HepG2 (cell line): ENCODE results near the gene MRPS2. TPM values are rescaled to one million over a fixed set of nuclear protein-coding genes. Genes with fewer than 3 reads are reported as not detected.
A peak's percentile ranks its signal among the peaks of the same experiment; 100 is the strongest.

ENCODE experiments used
- FOXK1 ChIP-seq: sonication (generic); formaldehyde crosslinking; IDR thresholded peaks from 2 replicates; pipeline ENCODE4 v1.4.0; 2020; ENCODE audit warnings: low read depth, missing genetic modification reagents, borderline replicate concordance
- ISX ChIP-seq: sonication (generic); formaldehyde crosslinking; conservative IDR thresholded peaks from 2 replicates; pipeline ENCODE4 v1.5.0; 2020; ENCODE audit warnings: missing genetic modification reagents
- KLF6 ChIP-seq: IDR thresholded peaks from 2 replicates; pipeline ENCODE4 v1.8.0; 2016; ENCODE audit warnings: missing biosample characterization, missing genetic modification reagents
- STAG1 ChIP-seq: sonication (generic); formaldehyde crosslinking; IDR thresholded peaks from 2 replicates; pipeline ENCODE4 v1.4.0; 2020; ENCODE audit warnings: missing genetic modification reagents
- TBL1XR1 ChIP-seq: fragments of 150-350 bp; IDR thresholded peaks from 2 replicates; pipeline ENCODE4 v1.6.1; 2014; ENCODE audit warnings: borderline replicate concordance, low read length; ENCODE audit not compliant: partially characterized antibody
- ZMYM4 ChIP-seq: sonication (generic); formaldehyde crosslinking; IDR thresholded peaks from 2 replicates; pipeline ENCODE4 v1.8.1; 2023; ENCODE audit warnings: mild to moderate bottlenecking, missing genetic modification reagents
- ZNF180 ChIP-seq: sonication (generic); formaldehyde crosslinking; IDR thresholded peaks from 2 replicates; pipeline ENCODE4 v1.4.0; 2020; ENCODE audit warnings: low read depth, missing genetic modification reagents, borderline replicate concordance
- polyA plus RNA-seq, 8 experiments: library from polyadenylated mRNA; depleted of rRNA in 3 of 8; stranded (reverse) in 7 of 8; unstranded in 1 of 8; fragments of >200 nt; fragmentation: Illumina TruSeq in 4 of 8; extraction: Trizol in 4 of 8; gene quantifications; 2 replicates each; pipeline versions ENCODE4 v1.2.1 to v1.2.3, GENCODE V29; 2011 to 2016; ENCODE audit warnings: low read depth in 4 of 8, missing spikeins in 1 of 8, mixed read lengths in 1 of 8; ENCODE audit not compliant: insufficient read depth in 1 of 8
- total RNA-seq, 5 experiments: library from RNA; depleted of rRNA; stranded (reverse); fragments of >200 nt; fragmentation: Illumina TruSeq; extraction: Trizol; gene quantifications; 2 replicates each; pipeline ENCODE4 v1.2.3, GENCODE V29; 2016; ENCODE audit warnings: low read depth in 1 of 5
- TF ChIP-seq, protein P1 (sequence below): sonication (generic); formaldehyde crosslinking; IDR thresholded peaks from 2 replicates; pipeline ENCODE4 v1.4.0; 2020; ENCODE audit warnings: missing genetic modification reagents, mild to moderate bottlenecking, borderline replicate concordance
- TF ChIP-seq, protein P2 (sequence below): fragments of 450-650 bp; IDR thresholded peaks from 2 replicates; pipeline ENCODE4 v1.6.1; 2017; ENCODE audit warnings: mild to moderate bottlenecking
- TF ChIP-seq, protein P3 (sequence below): sonication (generic); formaldehyde crosslinking; IDR thresholded peaks from 2 replicates; pipeline ENCODE4 v1.4.0; 2020; ENCODE audit warnings: missing genetic modification reagents
- TF ChIP-seq, protein P4 (sequence below): sonication (generic); formaldehyde crosslinking; IDR thresholded peaks from 2 replicates; pipeline ENCODE4 v1.5.0; 2020; ENCODE audit warnings: mild to moderate bottlenecking, missing genetic modification reagents, borderline replicate concordance
- TF ChIP-seq, protein P5 (sequence below): sonication (generic); formaldehyde crosslinking; IDR thresholded peaks from 2 replicates; pipeline ENCODE4 v1.4.0; 2020; ENCODE audit warnings: missing genetic modification reagents, low read depth, mild to moderate bottlenecking, borderline replicate concordance
- TF ChIP-seq, protein P6 (sequence below): sonication (generic); formaldehyde crosslinking; IDR thresholded peaks from 2 replicates; pipeline ENCODE4 v1.4.0; 2020; ENCODE audit warnings: missing genetic modification reagents

Gene MRPS2
- total and polyA plus RNA-seq, 2 of the 13 experiments (the other 11 are each of a cell fraction or from before 2014, with no cell fraction given), result 44.4 to 86.7 TPM

DNA sequence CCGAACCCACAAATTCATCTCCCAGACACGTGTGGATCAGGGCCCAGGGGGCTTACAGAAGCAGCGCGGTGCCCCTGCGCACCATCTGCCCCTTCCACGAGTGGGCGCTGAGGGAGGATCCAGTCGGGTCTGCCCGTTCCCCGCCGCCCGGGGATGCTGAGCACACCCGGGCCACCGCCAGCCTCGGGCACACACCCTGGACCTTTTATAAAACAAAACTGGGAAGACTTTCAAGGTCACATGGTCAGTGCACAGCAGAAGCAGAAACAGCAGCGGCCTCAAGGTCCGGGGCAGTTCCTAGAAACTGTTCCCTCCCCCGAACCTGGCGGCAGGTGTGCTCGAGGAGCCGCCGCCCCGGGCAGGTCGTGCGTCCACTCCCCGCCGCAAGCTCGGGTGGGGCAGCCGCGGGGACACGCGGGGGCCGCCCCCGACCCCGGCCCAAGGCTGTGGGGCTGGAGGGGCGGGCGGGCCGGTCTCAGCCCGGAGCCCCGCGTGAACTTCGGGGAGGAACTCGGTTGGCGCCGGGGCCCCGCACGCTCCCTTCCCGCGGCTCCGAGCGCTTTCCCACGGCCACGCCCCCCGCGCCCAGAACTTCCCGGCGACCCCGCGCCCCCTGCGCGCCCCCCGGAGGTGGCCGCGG lies 21.5 kb upstream of the MRPS2 start (continued):
- TF ChIP-seq, protein P1, sequence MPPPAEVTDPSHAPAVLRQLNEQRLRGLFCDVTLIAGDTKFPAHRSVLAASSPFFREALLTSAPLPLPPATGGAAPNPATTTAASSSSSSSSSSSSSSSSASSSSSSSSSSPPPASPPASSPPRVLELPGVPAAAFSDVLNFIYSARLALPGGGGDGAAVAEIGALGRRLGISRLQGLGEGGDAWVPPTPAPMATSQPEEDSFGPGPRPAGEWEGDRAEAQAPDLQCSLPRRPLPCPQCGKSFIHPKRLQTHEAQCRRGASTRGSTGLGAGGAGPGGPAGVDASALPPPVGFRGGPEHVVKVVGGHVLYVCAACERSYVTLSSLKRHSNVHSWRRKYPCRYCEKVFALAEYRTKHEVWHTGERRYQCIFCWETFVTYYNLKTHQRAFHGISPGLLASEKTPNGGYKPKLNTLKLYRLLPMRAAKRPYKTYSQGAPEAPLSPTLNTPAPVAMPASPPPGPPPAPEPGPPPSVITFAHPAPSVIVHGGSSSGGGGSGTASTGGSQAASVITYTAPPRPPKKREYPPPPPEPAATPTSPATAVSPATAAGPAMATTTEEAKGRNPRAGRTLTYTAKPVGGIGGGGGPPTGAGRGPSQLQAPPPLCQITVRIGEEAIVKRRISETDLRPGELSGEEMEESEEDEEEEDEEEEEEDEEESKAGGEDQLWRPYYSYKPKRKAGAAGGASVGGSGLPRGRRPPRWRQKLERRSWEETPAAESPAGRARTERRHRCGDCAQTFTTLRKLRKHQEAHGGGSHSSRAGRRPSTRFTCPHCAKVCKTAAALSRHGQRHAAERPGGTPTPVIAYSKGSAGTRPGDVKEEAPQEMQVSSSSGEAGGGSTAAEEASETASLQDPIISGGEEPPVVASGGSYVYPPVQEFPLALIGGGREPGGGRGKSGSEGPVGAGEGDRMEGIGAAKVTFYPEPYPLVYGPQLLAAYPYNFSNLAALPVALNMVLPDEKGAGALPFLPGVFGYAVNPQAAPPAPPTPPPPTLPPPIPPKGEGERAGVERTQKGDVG (CRISPR knock-in tag), result no peak
- TF ChIP-seq, protein P2, sequence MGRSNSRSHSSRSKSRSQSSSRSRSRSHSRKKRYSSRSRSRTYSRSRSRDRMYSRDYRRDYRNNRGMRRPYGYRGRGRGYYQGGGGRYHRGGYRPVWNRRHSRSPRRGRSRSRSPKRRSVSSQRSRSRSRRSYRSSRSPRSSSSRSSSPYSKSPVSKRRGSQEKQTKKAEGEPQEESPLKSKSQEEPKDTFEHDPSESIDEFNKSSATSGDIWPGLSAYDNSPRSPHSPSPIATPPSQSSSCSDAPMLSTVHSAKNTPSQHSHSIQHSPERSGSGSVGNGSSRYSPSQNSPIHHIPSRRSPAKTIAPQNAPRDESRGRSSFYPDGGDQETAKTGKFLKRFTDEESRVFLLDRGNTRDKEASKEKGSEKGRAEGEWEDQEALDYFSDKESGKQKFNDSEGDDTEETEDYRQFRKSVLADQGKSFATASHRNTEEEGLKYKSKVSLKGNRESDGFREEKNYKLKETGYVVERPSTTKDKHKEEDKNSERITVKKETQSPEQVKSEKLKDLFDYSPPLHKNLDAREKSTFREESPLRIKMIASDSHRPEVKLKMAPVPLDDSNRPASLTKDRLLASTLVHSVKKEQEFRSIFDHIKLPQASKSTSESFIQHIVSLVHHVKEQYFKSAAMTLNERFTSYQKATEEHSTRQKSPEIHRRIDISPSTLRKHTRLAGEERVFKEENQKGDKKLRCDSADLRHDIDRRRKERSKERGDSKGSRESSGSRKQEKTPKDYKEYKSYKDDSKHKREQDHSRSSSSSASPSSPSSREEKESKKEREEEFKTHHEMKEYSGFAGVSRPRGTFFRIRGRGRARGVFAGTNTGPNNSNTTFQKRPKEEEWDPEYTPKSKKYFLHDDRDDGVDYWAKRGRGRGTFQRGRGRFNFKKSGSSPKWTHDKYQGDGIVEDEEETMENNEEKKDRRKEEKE, result no peak
- TF ChIP-seq FOXK1 (no peak), ISX (CRISPR knock-in tag) (no peak), ZNF180 (no peak), ZMYM4 (no peak), TBL1XR1 (no peak), STAG1 (CRISPR knock-in tag) (peak; percentile 16; the same call in 1 of the 2 replicates), KLF6 (no peak)
- TF ChIP-seq, protein P3, sequence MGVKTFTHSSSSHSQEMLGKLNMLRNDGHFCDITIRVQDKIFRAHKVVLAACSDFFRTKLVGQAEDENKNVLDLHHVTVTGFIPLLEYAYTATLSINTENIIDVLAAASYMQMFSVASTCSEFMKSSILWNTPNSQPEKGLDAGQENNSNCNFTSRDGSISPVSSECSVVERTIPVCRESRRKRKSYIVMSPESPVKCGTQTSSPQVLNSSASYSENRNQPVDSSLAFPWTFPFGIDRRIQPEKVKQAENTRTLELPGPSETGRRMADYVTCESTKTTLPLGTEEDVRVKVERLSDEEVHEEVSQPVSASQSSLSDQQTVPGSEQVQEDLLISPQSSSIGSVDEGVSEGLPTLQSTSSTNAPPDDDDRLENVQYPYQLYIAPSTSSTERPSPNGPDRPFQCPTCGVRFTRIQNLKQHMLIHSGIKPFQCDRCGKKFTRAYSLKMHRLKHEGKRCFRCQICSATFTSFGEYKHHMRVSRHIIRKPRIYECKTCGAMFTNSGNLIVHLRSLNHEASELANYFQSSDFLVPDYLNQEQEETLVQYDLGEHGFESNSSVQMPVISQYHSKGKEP (CRISPR knock-in tag), result no peak
- TF ChIP-seq, protein P4, sequence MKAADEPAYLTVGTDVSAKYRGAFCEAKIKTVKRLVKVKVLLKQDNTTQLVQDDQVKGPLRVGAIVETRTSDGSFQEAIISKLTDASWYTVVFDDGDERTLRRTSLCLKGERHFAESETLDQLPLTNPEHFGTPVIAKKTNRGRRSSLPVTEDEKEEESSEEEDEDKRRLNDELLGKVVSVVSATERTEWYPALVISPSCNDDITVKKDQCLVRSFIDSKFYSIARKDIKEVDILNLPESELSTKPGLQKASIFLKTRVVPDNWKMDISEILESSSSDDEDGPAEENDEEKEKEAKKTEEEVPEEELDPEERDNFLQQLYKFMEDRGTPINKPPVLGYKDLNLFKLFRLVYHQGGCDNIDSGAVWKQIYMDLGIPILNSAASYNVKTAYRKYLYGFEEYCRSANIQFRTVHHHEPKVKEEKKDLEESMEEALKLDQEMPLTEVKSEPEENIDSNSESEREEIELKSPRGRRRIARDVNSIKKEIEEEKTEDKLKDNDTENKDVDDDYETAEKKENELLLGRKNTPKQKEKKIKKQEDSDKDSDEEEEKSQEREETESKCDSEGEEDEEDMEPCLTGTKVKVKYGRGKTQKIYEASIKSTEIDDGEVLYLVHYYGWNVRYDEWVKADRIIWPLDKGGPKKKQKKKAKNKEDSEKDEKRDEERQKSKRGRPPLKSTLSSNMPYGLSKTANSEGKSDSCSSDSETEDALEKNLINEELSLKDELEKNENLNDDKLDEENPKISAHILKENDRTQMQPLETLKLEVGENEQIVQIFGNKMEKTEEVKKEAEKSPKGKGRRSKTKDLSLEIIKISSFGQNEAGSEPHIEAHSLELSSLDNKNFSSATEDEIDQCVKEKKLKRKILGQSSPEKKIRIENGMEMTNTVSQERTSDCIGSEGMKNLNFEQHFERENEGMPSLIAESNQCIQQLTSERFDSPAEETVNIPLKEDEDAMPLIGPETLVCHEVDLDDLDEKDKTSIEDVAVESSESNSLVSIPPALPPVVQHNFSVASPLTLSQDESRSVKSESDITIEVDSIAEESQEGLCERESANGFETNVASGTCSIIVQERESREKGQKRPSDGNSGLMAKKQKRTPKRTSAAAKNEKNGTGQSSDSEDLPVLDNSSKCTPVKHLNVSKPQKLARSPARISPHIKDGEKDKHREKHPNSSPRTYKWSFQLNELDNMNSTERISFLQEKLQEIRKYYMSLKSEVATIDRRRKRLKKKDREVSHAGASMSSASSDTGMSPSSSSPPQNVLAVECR (CRISPR knock-in tag), result peak; percentile 36; the same call in 1 of the 2 replicates
- TF ChIP-seq, protein P5, sequence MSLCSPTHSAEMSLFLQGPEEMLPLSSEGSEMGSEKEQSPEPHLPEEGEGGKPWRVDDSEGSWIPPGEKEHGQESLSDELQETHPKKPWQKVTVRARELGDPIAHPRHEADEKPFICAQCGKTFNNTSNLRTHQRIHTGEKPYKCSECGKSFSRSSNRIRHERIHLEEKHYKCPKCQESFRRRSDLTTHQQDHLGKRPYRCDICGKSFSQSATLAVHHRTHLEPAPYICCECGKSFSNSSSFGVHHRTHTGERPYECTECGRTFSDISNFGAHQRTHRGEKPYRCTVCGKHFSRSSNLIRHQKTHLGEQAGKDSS, result no peak
- TF ChIP-seq, protein P6, sequence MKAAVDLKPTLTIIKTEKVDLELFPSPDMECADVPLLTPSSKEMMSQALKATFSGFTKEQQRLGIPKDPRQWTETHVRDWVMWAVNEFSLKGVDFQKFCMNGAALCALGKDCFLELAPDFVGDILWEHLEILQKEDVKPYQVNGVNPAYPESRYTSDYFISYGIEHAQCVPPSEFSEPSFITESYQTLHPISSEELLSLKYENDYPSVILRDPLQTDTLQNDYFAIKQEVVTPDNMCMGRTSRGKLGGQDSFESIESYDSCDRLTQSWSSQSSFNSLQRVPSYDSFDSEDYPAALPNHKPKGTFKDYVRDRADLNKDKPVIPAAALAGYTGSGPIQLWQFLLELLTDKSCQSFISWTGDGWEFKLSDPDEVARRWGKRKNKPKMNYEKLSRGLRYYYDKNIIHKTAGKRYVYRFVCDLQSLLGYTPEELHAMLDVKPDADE (CRISPR knock-in tag), result no peak
